ENCODE data around the gene ZSCAN29.
A peak's percentile ranks its signal among the peaks of the same experiment; 100 is the strongest.

- TF ChIP-seq CTCF (IDR thresholded peaks at IDR 0.05) (no peak), SIN3A (IDR thresholded peaks at IDR 0.05; ENCODE audit: borderline replicate concordance, insufficient read depth, low read depth, low read length) (peak; percentile 87; the same call in 1 of the 2 replicates), POLR2AphosphoS5 (IDR thresholded peaks at IDR 0.05; ENCODE audit: low read depth, low read length) (peak; percentile 96), REST (IDR thresholded peaks at IDR 0.05; ENCODE audit: insufficient read depth in 1 of 2, low read depth in 2 of 2, low read length in 1 of 2) (no peak)
Measured at GRCh38 chr15:43329960-43330779, 40.7 kb downstream of the ZSCAN29 start, which contains the start of gene LCMT2.
